NCI-H1694 treated with DMSO at 0.1 percent for 48 hours (cell line): Measurements from ENCODE around the gene PRKN.

ENCODE experiments used
- DNase-seq: peaks from one replicate; lab custom pipeline; 2025; lab: John Stamatoyannopoulos, UW

Gene PRKN

GRCh38 chr6:161303628-161304340 lies 1423.8 kb downstream of the PRKN start:
- DNase-seq: no peak

GRCh38 chr6:161302949-161303348 lies 1424.6 kb downstream of the PRKN start:
- no peak for DNase-seq

DNA sequence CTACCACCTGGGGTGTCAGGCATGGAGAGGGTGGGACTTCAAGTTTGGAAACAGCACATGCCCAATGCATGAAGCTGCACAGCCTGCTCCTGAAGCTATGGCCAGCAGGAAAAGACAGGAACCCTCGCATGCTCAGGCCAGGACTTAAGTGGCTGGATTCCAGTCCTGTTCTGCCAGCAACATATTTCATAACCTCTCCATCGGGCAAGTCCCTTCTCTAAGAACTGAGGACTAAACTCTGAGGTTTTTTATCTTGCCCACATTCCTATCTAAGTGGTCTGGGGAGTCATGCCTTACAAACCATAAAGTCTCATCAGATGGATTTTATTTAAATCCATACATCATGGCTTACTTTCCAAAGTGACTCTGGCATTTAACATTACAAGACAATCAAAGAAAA lies 1426.2 kb downstream of the PRKN start:
- no peak for DNase-seq

DNA sequence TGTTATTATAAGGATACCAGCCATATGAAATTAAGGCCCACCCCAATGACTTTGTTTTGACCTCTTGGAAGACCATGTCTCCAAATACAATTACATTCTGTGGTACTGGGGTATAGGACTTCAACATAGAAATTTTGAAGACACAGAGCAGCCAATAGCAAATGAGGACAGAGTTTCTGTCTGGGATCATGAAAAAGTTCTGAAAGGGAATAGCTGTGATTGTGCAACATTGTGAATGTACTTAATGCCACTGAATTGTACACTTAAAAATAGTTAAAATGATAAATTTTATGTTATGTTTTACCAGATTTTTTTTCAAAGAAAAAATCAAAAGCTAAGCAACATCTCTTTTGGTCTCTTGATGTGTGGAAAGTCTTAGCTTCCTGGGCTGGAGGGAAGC lies 1426.7 kb downstream of the PRKN start:
- no peak for DNase-seq

- DNase-seq: no peak
These were observed 1427.8 kb downstream of the PRKN start for GRCh38 chr6:161299726-161300125.
